Measurements from ENCODE around the gene LEMD2.

LEMD2 gene

DNA sequence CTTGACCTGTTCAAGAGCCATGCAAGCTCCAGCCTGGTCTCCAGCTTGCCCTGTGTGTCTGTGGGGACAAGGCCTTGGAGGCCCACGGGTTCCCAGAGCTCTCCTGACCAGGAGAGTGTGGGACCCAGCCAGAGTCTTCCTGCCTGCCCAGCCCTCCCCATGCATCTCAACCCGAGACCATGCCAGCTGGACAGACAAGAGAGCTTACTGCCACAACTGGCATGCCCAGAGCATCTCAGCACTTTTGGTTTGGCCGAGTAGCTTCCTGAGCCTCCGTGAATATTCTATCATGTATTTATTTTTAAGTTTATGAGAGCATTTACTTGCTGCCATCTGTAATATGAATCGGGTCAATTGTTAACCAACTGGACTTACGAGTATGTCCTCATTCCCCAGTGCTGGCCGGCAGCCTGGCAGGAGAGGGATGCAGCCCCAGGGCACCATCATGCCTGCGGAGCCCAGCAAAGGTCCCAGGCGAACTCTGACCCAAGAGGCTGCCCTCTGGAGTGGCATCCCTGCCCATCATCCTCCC is 57.1 kb downstream of the LEMD2 start:
- H3K9me3 Mint-ChIP-seq, result no peaks in the 10 kb centered on the region
- no peaks in the 10 kb centered on the region for H3K4me1 Mint-ChIP-seq (ENCODE audit: low read depth)
- H3K36me3 Mint-ChIP-seq (ENCODE audit: low read depth), result no peaks in the 10 kb centered on the region
- no peak for DNase-seq (ENCODE audit: low spot score)
- H3K27ac Mint-ChIP-seq, result no peak overlapping the region
- H3K4me3 Mint-ChIP-seq, result no peak overlapping the region
- no peaks in the 10 kb centered on the region for H3K27me3 Mint-ChIP-seq (ENCODE audit: low read depth)

DNA sequence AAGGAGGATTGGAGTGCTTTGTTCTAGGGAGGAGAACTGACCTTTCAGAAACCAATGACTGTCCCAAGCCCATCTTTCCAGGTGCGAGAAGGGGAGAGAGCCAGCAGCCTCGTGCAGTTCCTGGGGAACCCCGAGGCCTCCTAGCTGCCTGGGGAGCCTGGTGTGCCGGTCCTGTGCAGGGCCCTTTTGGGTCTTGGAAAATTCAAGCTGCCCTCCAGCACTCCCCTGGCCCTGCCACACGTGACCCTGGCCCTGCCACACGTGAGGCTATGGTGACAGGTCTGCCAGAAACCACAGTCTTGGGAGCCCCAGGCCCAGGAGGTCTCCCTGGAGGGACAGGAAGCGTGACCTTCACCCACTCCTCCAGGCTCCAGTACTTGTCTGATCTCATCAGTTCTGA is 57.9 kb downstream of the LEMD2 start:
- no peak for DNase-seq (ENCODE audit: low spot score)
- Mint-ChIP-seq H3K9me3 (no peaks in the 10 kb centered on the region), H3K36me3 (ENCODE audit: low read depth) (no peaks in the 10 kb centered on the region), H3K4me1 (ENCODE audit: low read depth) (no peaks in the 10 kb centered on the region), H3K27ac (no peak overlapping the region), H3K27me3 (ENCODE audit: low read depth) (no peaks in the 10 kb centered on the region), H3K4me3 (no peak overlapping the region)

DNA sequence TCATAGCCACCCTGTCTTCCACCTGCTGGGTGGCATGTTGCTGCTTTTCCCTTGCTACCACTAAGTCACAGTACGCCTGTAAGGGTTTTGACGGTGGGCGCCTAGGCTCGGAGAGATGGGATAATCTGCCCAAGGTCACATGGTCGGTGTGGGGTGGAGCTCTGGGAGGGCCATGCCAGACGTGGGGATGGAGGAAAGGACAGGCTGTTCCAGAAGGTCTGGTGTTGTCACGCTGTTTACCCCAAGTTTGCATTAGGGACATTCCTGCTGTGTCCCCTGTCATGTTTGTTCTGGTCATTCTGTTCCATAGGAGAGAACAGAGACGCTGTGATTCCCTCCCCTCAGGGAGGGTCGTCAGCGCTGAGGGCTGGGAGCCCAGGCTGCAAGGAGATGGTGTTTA is 58.3 kb downstream of the LEMD2 start:
- Mint-ChIP-seq H3K36me3 (ENCODE audit: low read depth) (no peaks in the 10 kb centered on the region), H3K4me3 (no peak overlapping the region), H3K9me3 (no peaks in the 10 kb centered on the region), H3K4me1 (ENCODE audit: low read depth) (no peaks in the 10 kb centered on the region), H3K27ac (no peak overlapping the region), H3K27me3 (ENCODE audit: low read depth) (peaks cover 1% of the 10 kb centered on the region)
- no peak for DNase-seq (ENCODE audit: low spot score)

DNA sequence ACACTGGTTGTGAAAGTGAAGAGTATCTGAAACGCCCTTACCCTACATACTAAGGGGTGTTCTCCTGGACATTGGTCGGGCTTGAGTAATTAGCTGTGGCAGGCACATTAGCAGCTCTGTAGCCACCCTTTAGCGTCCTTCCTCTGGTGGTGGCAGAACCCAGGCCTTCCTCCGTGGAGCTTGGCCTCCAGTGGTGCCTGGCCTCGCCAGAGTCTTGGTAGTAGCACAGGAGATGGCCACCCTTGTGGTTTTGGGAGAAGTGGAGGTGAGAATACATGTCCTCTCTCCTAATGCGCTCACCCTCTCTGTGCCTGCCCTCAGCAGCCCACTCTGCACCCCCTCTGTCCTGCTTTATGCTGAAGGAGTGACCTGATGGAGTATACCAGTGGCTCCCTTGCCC is 59.9 kb downstream of the LEMD2 start:
- no peak for DNase-seq (ENCODE audit: low spot score)
- peaks cover 3% of the 10 kb centered on the region for H3K4me1 Mint-ChIP-seq (ENCODE audit: low read depth)
- peaks cover 12% of the 10 kb centered on the region for H3K27me3 Mint-ChIP-seq (ENCODE audit: low read depth)
- no peak overlapping the region for H3K4me3 Mint-ChIP-seq
- H3K36me3 Mint-ChIP-seq (ENCODE audit: low read depth), result no peaks in the 10 kb centered on the region
- H3K27ac Mint-ChIP-seq, result no peak overlapping the region
- H3K9me3 Mint-ChIP-seq, result no peaks in the 10 kb centered on the region

DNA sequence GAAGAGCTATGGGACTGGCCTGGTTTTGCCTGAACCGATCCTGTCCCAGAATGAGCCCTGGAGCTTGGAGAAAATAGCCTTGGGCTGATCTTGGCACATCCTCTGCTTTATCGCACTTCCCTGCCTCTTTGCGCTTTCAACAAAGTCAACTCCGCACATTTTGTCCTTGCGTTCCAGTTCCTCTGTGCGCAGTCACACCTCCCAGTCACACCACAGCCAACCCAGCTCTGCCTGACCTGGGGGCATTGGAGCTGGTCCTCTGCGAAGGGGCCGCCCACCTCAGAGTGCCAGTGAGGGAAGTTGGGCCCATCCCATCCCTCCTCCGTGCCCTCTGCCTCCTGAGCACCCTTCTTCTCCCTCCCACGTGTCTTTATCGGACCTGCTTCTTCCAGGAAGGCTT is 60.5 kb downstream of the LEMD2 start:
- no peak for DNase-seq (ENCODE audit: low spot score)
- no peak overlapping the region for H3K4me3 Mint-ChIP-seq
- H3K9me3 Mint-ChIP-seq, result no peaks in the 10 kb centered on the region
- no peaks in the 10 kb centered on the region for H3K36me3 Mint-ChIP-seq (ENCODE audit: low read depth)
- H3K4me1 Mint-ChIP-seq (ENCODE audit: low read depth), result peaks cover 3% of the 10 kb centered on the region
- H3K27ac Mint-ChIP-seq, result no peak overlapping the region
- H3K27me3 Mint-ChIP-seq (ENCODE audit: low read depth), result peaks cover 17% of the 10 kb centered on the region

DNA sequence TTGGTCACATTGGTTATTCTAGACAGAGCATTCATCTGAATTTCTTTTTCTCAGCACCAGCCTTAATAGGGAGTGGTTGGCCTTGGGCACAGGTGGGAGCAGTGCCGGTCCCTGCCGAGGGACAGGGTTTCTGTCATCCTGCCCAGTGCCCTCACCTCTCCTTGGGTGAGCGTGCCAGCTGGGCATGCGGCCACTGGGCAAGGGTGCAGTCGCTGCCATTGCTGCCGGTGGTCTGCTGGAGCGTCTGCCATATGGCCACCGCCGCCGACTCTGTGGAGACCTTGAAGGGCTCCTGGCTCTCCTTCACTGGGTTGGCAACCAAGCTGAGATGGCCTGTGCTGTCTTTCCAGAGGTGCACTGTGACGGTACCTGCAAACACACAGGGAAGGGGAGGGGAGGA is 61.0 kb downstream of the LEMD2 start:
- H3K9me3 Mint-ChIP-seq, result no peaks in the 10 kb centered on the region
- no peak for DNase-seq (ENCODE audit: low spot score)
- no peak overlapping the region for H3K4me3 Mint-ChIP-seq
- no peaks in the 10 kb centered on the region for H3K36me3 Mint-ChIP-seq (ENCODE audit: low read depth)
- H3K4me1 Mint-ChIP-seq (ENCODE audit: low read depth), result peaks cover 3% of the 10 kb centered on the region
- H3K27me3 Mint-ChIP-seq (ENCODE audit: low read depth), result peaks cover 20% of the 10 kb centered on the region
- H3K27ac Mint-ChIP-seq, result no peak overlapping the region

DNA sequence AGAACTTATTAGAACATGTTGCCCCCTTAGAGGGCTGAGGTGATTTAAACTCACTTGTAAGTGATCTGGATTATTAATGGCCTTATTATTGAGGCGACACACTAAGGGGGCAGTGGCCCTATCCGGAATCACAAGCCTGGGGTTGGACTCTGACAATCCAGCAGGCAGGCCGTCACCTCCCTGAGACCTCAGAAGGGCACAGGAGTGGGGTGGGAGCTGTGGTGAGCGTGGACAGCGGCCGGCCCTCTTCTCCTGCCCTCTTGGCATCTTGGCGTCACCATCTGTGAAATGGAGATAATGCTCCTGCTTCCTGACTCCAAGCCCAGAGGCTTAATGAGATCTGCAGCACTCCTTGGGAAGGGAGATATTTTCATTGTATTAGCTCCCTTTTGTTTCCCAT is 61.8 kb downstream of the LEMD2 start:
- Mint-ChIP-seq H3K36me3 (ENCODE audit: low read depth) (no peaks in the 10 kb centered on the region), H3K4me1 (ENCODE audit: low read depth) (peaks cover 3% of the 10 kb centered on the region), H3K27me3 (ENCODE audit: low read depth) (peaks cover 27% of the 10 kb centered on the region), H3K9me3 (no peaks in the 10 kb centered on the region), H3K27ac (no peak overlapping the region), H3K4me3 (no peak overlapping the region)
- no peak for DNase-seq (ENCODE audit: low spot score)

DNA sequence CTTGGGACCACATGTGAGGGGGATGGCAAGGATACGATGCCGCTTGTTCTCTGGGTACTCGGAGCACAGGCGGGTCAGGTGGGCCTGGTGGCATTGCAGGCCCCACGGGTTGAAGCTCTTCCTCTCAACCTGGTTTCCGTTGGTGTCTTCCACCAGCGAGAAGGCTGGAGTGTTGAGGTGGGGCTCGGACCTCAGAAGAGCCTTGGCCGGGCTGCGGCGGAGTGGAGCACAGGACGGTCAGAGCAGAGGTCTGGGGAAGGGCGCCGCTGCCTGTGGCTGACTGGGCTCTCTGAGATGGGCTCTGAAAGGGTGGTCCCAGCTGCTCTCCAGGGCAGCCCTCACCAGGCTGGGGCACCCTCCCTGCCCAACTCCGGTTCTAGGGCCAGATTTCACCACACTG is 62.2 kb downstream of the LEMD2 start:
- no peaks in the 10 kb centered on the region for H3K9me3 Mint-ChIP-seq
- peaks cover 3% of the 10 kb centered on the region for H3K4me1 Mint-ChIP-seq (ENCODE audit: low read depth)
- H3K4me3 Mint-ChIP-seq, result no peak overlapping the region
- DNase-seq (ENCODE audit: low spot score), result no peak
- peaks cover 29% of the 10 kb centered on the region for H3K27me3 Mint-ChIP-seq (ENCODE audit: low read depth)
- H3K36me3 Mint-ChIP-seq (ENCODE audit: low read depth), result no peaks in the 10 kb centered on the region
- H3K27ac Mint-ChIP-seq, result no peak overlapping the region

DNA sequence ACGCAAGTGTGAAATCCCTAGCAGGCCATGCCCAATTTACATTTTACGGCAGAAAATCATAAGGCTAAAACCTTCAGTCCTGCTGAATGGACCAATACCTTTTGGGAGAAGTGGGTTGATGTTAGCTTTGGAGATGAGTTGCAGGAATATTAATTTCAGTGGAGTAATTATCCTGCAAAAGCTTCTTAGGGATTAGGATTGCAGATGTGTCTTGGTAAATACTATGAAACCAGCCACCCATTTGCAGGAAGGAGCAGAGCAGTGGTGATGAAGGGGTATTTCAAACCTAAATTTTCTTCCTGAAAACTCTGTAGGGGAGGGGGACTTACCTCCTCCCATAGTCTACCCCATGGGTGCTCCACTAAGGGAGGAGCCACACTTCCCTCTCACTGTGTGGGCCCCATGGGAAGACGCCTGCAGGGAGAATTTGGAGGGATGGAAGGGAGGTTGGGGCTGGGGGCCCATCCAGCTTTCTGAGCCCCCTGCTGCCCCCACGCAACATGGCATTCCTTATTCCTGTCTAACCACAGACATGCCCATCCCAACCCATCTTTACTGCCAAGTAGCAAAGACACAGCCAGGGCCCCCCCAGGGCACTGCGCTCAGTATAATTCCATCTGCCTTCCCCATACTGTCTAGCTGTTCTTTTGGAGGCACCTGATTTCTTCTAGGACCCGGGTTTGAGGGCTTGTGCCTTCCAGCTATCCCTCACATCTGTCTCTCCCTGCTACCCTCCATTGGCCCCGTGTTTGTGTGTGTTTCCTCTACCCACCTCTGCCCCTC is 62.8 kb downstream of the LEMD2 start:
- Mint-ChIP-seq H3K27me3 (ENCODE audit: low read depth) (peaks cover 29% of the 10 kb centered on the region), H3K27ac (no peak overlapping the region), H3K4me1 (ENCODE audit: low read depth) (peaks cover 3% of the 10 kb centered on the region), H3K36me3 (ENCODE audit: low read depth) (no peaks in the 10 kb centered on the region), H3K4me3 (no peak overlapping the region), H3K9me3 (no peaks in the 10 kb centered on the region)
- no peak for DNase-seq (ENCODE audit: low spot score)

DNA sequence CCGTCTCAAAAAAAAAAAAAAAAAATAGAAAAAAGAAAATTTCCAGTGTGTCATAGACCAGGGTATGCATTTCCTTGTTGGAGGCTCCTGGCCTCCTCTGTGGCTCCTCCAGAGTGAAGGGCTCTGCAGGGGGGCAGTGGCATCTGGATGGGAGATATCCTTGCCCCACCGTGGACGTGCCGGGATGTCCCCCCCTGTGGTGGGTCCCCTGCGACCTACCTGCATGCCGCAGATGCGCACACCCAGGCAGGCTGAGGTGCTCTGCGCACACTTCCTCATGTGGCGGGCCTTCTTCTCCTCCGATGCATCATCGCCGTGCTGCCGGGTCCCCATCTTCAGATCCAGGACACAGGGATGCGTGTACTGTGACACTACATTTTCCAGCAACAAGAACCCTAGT is 63.7 kb downstream of the LEMD2 start:
- no peak overlapping the region for H3K4me3 Mint-ChIP-seq
- H3K4me1 Mint-ChIP-seq (ENCODE audit: low read depth), result peaks cover 3% of the 10 kb centered on the region
- no peak for DNase-seq (ENCODE audit: low spot score)
- no peak overlapping the region for H3K27ac Mint-ChIP-seq
- no peaks in the 10 kb centered on the region for H3K36me3 Mint-ChIP-seq (ENCODE audit: low read depth)
- no peaks in the 10 kb centered on the region for H3K9me3 Mint-ChIP-seq
- peaks cover 35% of the 10 kb centered on the region for H3K27me3 Mint-ChIP-seq (ENCODE audit: low read depth)

DNA sequence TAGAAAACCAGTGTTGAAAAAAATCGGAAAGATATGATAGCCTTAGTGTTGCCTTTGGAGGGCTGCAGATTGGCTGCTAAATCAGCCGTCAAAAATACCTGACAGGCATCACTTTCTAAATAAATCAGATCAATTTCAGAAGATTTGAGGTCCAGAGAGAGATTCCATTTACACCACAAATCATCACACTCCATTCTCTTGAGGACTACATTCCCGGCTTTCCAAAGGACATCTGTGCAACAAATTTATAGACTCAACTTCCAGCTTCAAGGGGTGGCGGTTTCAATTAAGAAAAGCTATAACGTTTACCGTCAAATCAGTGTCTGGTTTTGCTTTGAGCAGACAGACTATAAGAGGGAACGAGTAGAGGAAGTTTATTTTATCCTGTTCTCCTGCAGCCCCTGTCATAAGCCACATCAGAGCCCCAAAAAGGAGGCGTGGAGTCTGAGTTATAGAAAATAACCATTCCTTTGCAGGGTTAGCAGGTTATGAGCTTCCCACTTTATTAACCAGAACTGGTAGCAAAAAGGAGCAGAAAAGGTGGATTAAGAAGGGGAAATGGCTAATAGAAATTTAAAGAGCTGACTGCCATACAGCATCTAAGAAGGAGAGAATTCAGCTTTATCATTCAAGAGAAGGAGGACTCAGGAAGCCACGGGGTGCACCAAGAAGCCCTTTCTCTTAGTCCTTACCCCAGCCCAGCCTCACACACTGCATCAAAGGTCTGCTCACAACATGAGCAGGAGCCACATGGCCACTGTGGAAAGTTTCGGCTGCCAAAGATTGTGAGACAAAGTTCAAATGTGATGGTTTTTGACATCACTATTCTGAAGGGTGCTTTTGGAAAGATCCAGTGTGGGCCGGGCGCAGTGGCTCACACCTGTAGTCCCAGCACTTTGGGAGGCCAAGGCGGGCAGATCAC is 64.6 kb downstream of the LEMD2 start:
- DNase-seq (ENCODE audit: low spot score), result no peak
- H3K9me3 Mint-ChIP-seq, result no peaks in the 10 kb centered on the region
- H3K4me3 Mint-ChIP-seq, result no peak overlapping the region
- peaks cover 3% of the 10 kb centered on the region for H3K4me1 Mint-ChIP-seq (ENCODE audit: low read depth)
- H3K36me3 Mint-ChIP-seq (ENCODE audit: low read depth), result no peaks in the 10 kb centered on the region
- H3K27ac Mint-ChIP-seq, result no peak overlapping the region
- peaks cover 41% of the 10 kb centered on the region for H3K27me3 Mint-ChIP-seq (ENCODE audit: low read depth)

DNA sequence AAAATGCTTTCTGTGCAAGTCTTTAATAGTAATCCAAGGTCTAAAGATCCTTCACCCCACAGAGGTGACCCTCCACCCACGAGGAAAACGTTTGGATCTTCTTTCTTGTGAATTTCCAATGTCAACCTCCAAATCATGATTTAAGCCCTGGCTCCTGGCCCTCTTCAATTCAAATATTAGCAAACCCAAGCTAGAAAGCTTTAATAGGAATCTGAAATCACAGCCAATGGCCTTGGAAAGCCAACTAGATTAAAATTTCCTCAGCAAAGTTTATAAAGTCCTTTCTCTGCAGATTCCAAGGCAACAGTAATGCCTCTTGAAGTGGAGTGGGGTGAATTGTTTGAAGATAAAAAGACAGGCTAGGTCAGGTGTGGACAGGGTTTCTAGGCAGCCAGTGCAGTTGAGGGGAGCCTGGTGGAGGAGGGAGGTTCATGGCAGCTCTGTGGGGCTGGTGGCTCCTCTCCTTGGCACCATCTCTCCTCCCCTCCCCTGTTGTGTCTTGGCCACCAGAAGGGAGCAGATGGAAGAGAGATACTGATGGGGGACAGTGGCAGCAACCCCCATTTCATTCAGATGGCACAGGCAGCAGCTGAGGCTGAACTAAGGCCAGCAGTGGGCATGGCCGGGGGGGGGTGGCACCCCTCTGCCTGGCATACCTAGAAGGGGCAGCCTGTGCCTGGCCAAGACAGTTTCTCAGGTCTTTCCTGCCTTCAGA is 65.4 kb downstream of the LEMD2 start:
- Mint-ChIP-seq H3K4me3 (no peak overlapping the region), H3K36me3 (ENCODE audit: low read depth) (no peaks in the 10 kb centered on the region)

DNA sequence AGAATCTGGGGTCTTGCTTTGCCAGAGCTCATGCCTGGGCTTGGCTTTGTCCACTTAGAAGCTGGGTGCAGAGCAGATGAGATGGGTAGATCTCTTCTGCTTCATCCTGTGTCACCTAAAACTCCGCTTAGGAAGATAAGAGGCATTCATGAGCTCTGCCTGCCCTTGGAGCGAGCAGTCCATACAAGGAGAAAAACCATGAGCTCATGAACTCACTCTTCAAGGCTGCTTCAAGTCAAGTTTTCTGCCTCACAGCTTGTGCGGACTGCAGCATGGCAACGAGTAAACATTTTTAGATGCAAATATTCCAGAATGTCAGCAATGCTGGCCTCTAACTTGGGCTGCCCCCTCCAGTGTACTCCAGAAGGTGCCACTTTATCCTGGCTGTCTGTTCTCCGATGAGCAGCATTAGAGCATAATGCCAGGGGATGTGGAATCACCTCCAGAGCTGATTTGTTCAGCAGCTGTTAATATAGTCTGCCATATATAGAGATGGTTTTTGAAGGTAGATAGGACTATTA is 66.8 kb downstream of the LEMD2 start:
- H3K4me3 Mint-ChIP-seq, result no peak overlapping the region
- no peaks in the 10 kb centered on the region for H3K36me3 Mint-ChIP-seq (ENCODE audit: low read depth)
- H3K4me1 Mint-ChIP-seq (ENCODE audit: low read depth), result peaks cover 3% of the 10 kb centered on the region
- H3K27me3 Mint-ChIP-seq (ENCODE audit: low read depth), result peaks cover 44% of the 10 kb centered on the region
- H3K27ac Mint-ChIP-seq, result no peak overlapping the region
- no peaks in the 10 kb centered on the region for H3K9me3 Mint-ChIP-seq
- no peak for DNase-seq (ENCODE audit: low spot score)

More for the DNA sequence above, 65.4 kb downstream of the LEMD2 start:
- H3K27ac Mint-ChIP-seq, result no peak overlapping the region
- no peak for DNase-seq (ENCODE audit: low spot score)
- no peaks in the 10 kb centered on the region for H3K9me3 Mint-ChIP-seq
- H3K27me3 Mint-ChIP-seq (ENCODE audit: low read depth), result peaks cover 43% of the 10 kb centered on the region
- peaks cover 3% of the 10 kb centered on the region for H3K4me1 Mint-ChIP-seq (ENCODE audit: low read depth)
